HepG2 (cell line): Measurements from ENCODE around the gene IL17RC. TPM values are rescaled to one million over a fixed set of nuclear protein-coding genes. Genes with fewer than 3 reads are reported as not detected.

Experiments
- AKAP8 ChIP-seq: sonication (generic); formaldehyde crosslinking; IDR thresholded peaks from 2 replicates; pipeline ENCODE4 v1.5.1; 2020; ENCODE audit warnings: mild to moderate bottlenecking, missing genetic modification reagents
- EEA1 ChIP-seq: sonication (generic); formaldehyde crosslinking; IDR thresholded peaks from 2 replicates; pipeline ENCODE4 v1.5.1; 2020; ENCODE audit warnings: mild to moderate bottlenecking, missing genetic modification reagents, borderline replicate concordance
- HNF4G ChIP-seq, 2 experiments: sonication (generic) in 1 of 2; formaldehyde crosslinking in 1 of 2; IDR thresholded peaks; 2 replicates each; pipeline versions ENCODE4 v1.4.0 to v1.6.1; 2011 to 2020; ENCODE audit warnings: borderline replicate concordance in 2 of 2, low read depth in 2 of 2, mild to moderate bottlenecking in 2 of 2, low read length in 1 of 2, missing genetic modification reagents in 1 of 2, moderate library complexity in 1 of 2
- KLF11 ChIP-seq: IDR thresholded peaks from 2 replicates; pipeline ENCODE4 v1.6.1; 2016; ENCODE audit warnings: missing compliant biosample characterization
- MTA3 ChIP-seq: sonication (generic); formaldehyde crosslinking; IDR thresholded peaks from 2 replicates; pipeline ENCODE4 v1.4.0; 2020; ENCODE audit warnings: missing genetic modification reagents
- RXRA ChIP-seq: sonication (generic); formaldehyde crosslinking; IDR thresholded peaks from 2 replicates; pipeline ENCODE4 v1.5.1; 2020; ENCODE audit warnings: missing genetic modification reagents
- SAFB2 ChIP-seq: sonication (generic); formaldehyde crosslinking; IDR thresholded peaks from 2 replicates; pipeline ENCODE4 v1.5.1; 2020; ENCODE audit warnings: missing genetic modification reagents, low read depth, mild to moderate bottlenecking, borderline replicate concordance
- TCF12 ChIP-seq, 2 experiments: fragments of 450-650 bp in 1 of 2; sonication (generic) in 1 of 2; formaldehyde crosslinking in 1 of 2; IDR thresholded peaks; 2 replicates each; pipeline versions ENCODE4 v1.6.1 to v1.8.0; 2017 to 2022; ENCODE audit warnings: antibody characterized with exemption in 1 of 2, mild to moderate bottlenecking in 1 of 2, missing genetic modification reagents in 1 of 2, moderate library complexity in 1 of 2
- TCF7L2 ChIP-seq: IDR thresholded peaks from 2 replicates; pipeline ENCODE4 v1.6.1; 2011; ENCODE audit warnings: mild to moderate bottlenecking, low read depth, low read length, moderate library complexity
- TSC22D2 ChIP-seq: sonication (generic); formaldehyde crosslinking; IDR thresholded peaks from 2 replicates; pipeline ENCODE4 v1.5.1; 2020; ENCODE audit warnings: missing genetic modification reagents, mild to moderate bottlenecking, borderline replicate concordance
- ZBTB3 ChIP-seq: sonication (generic); formaldehyde crosslinking; IDR thresholded peaks from 2 replicates; pipeline ENCODE4 v1.4.0; 2020; ENCODE audit warnings: low read depth, mild to moderate bottlenecking, moderate library complexity, missing genetic modification reagents, borderline replicate concordance
- ZNF101 ChIP-seq: sonication (generic); formaldehyde crosslinking; IDR thresholded peaks from 2 replicates; pipeline ENCODE4 v1.4.0; 2020; ENCODE audit warnings: mild to moderate bottlenecking, low read depth, missing genetic modification reagents, borderline replicate concordance
- ZNF572 ChIP-seq: sonication (generic); formaldehyde crosslinking; IDR thresholded peaks from 2 replicates; pipeline ENCODE4 v1.5.1; 2020; ENCODE audit warnings: mild to moderate bottlenecking, missing genetic modification reagents
- ZNF816 ChIP-seq: sonication (generic); formaldehyde crosslinking; IDR thresholded peaks from 2 replicates; pipeline ENCODE4 v1.8.0; 2022; ENCODE audit warnings: missing genetic modification reagents, mild to moderate bottlenecking, borderline replicate concordance
- ZNF850 ChIP-seq: sonication (generic); formaldehyde crosslinking; conservative IDR thresholded peaks from 2 replicates; pipeline ENCODE4 v1.9.0; 2021; ENCODE audit warnings: mild to moderate bottlenecking, missing genetic modification reagents
- polyA plus RNA-seq, 8 experiments: library from polyadenylated mRNA; depleted of rRNA in 3 of 8; stranded (reverse) in 7 of 8; unstranded in 1 of 8; fragments of >200 nt; fragmentation: Illumina TruSeq in 4 of 8; extraction: Trizol in 4 of 8; gene quantifications; 2 replicates each; pipeline versions ENCODE4 v1.2.1 to v1.2.3, GENCODE V29; 2011 to 2016; ENCODE audit warnings: low read depth in 4 of 8, missing spikeins in 1 of 8, mixed read lengths in 1 of 8; ENCODE audit not compliant: insufficient read depth in 1 of 8
- total RNA-seq, 5 experiments: library from RNA; depleted of rRNA; stranded (reverse); fragments of >200 nt; fragmentation: Illumina TruSeq; extraction: Trizol; gene quantifications; 2 replicates each; pipeline ENCODE4 v1.2.3, GENCODE V29; 2016; ENCODE audit warnings: low read depth in 1 of 5
- TF ChIP-seq, protein P1 (sequence below): sonication (generic); formaldehyde crosslinking; IDR thresholded peaks from 2 replicates; pipeline ENCODE4 v1.8.1; 2023; ENCODE audit warnings: mild to moderate bottlenecking, missing genetic modification reagents
- TF ChIP-seq, protein P2 (sequence below), 2 experiments: fragments of 450-650 bp in 1 of 2; sonication (generic) in 1 of 2; formaldehyde crosslinking; IDR thresholded peaks; 2 replicates each; pipeline versions ENCODE4 v1.5.0 to v1.8.0; 2020 to 2022; ENCODE audit warnings: mild to moderate bottlenecking in 1 of 2, missing genetic modification reagents in 1 of 2
- TF ChIP-seq, protein P3 (sequence below): sonication (generic); formaldehyde crosslinking; IDR thresholded peaks from 2 replicates; pipeline ENCODE4 v1.8.1; 2023; ENCODE audit warnings: mild to moderate bottlenecking, moderate library complexity, missing genetic modification reagents
- TF ChIP-seq, protein P4 (sequence below): sonication (generic); formaldehyde crosslinking; IDR thresholded peaks from 2 replicates; pipeline ENCODE4 v1.5.1; 2020; ENCODE audit warnings: missing genetic modification reagents, mild to moderate bottlenecking, borderline replicate concordance
- TF ChIP-seq, protein P5 (sequence below): sonication (generic); formaldehyde crosslinking; IDR thresholded peaks from 2 replicates; pipeline ENCODE4 v1.5.1; 2020; ENCODE audit warnings: missing genetic modification reagents, mild to moderate bottlenecking, borderline replicate concordance

IL17RC gene
- total and polyA plus RNA-seq, 2 of the 13 experiments (the other 11 are each of a cell fraction or from before 2014, with no cell fraction given) = 20.7 to 24.0 TPM

DNA sequence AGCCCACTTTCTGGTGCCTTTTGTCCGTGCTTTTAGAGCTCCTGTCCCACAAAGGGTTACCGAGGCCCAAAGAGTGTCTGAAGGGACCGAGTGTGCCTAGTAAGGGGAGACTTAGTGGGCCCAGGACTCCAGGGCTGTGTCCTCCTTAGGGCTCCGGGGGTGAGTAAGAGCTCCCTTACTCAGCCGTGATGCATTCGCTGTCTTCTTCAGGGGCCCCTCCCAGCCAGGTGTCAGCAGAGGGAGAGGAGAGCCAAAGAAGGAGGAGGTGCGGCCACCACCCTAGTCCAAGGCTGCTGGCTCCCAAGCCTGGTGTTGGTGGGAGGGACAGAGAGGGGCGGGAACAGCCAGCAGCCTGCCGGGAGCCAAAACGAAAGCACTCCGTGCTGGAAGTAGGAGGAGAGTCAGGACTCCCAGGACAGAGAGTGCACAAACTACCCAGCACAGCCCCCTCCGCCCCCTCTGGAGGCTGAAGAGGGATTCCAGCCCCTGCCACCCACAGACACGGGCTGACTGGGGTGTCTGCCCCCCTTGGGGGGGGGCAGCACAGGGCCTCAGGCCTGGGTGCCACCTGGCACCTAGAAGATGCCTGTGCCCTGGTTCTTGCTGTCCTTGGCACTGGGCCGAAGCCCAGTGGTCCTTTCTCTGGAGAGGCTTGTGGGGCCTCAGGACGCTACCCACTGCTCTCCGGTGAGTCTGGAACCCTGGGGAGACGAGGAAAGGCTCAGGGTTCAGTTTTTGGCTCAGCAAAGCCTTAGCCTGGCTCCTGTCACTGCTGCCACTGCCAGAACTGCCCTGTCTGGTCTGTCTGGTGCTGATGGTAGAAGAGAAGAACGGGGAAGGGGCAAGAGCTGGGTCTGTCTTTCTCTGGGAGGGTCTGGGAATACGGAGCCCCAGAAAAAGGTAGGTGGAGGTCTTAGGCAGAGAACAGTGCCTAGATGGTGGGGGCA lies at the start of gene IL17RC (continued):
- TF ChIP-seq, protein P1, sequence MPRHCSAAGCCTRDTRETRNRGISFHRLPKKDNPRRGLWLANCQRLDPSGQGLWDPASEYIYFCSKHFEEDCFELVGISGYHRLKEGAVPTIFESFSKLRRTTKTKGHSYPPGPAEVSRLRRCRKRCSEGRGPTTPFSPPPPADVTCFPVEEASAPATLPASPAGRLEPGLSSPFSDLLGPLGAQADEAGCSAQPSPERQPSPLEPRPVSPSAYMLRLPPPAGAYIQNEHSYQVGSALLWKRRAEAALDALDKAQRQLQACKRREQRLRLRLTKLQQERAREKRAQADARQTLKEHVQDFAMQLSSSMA (CRISPR knock-in tag) = no peak
- no peak for TF ChIP-seq ZNF850 (CRISPR knock-in tag)
- TF ChIP-seq, protein P2, sequence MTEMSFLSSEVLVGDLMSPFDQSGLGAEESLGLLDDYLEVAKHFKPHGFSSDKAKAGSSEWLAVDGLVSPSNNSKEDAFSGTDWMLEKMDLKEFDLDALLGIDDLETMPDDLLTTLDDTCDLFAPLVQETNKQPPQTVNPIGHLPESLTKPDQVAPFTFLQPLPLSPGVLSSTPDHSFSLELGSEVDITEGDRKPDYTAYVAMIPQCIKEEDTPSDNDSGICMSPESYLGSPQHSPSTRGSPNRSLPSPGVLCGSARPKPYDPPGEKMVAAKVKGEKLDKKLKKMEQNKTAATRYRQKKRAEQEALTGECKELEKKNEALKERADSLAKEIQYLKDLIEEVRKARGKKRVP (CRISPR knock-in tag; IDR thresholded peaks at IDR 0.05) = no peak
- no peak for TF ChIP-seq HNF4G (IDR thresholded peaks at IDR 0.05; ENCODE audit: borderline replicate concordance, low read depth, low read length)
- TF ChIP-seq HNF4G (CRISPR knock-in tag; IDR thresholded peaks at IDR 0.05; ENCODE audit: borderline replicate concordance, low read depth) = no peak
- no peak for TF ChIP-seq ZNF101 (CRISPR knock-in tag)
- no peak for TF ChIP-seq ZNF816 (CRISPR knock-in tag)
- no peak for TF ChIP-seq ZBTB3 (CRISPR knock-in tag)
- TF ChIP-seq ZNF572 (CRISPR knock-in tag) = no peak
- TF ChIP-seq, protein P3, sequence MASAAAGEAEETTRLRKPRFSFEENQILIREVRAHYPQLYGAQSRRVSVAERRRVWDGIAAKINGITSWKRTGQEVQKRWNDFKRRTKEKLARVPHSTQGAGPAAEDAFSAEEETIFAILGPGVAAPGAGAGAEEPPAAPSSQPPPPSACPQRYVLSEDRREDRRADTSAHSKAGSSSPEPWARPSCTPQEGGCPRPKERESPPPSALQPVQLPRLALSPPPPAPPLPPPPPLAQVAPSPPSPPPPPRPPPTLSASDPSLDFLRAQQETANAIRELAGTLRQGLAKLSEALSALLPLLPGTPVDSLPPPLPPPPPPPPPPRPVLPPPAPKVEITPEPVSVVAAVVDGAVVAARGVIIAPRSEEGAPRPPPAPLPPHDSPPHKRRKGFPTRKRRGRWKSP (CRISPR knock-in tag) = no peak
- TF ChIP-seq SAFB2 = no peak
- TF ChIP-seq KLF11 = no peak
- 0 out of 2 replicates have a peak, but pooled peaks have one; percentile 10 for TF ChIP-seq RXRA (CRISPR knock-in tag)
- no peak for TF ChIP-seq TCF12 (IDR thresholded peaks at IDR 0.05)
- TF ChIP-seq TCF12 (CRISPR knock-in tag; IDR thresholded peaks at IDR 0.05) = no peak
- TF ChIP-seq, protein P4, sequence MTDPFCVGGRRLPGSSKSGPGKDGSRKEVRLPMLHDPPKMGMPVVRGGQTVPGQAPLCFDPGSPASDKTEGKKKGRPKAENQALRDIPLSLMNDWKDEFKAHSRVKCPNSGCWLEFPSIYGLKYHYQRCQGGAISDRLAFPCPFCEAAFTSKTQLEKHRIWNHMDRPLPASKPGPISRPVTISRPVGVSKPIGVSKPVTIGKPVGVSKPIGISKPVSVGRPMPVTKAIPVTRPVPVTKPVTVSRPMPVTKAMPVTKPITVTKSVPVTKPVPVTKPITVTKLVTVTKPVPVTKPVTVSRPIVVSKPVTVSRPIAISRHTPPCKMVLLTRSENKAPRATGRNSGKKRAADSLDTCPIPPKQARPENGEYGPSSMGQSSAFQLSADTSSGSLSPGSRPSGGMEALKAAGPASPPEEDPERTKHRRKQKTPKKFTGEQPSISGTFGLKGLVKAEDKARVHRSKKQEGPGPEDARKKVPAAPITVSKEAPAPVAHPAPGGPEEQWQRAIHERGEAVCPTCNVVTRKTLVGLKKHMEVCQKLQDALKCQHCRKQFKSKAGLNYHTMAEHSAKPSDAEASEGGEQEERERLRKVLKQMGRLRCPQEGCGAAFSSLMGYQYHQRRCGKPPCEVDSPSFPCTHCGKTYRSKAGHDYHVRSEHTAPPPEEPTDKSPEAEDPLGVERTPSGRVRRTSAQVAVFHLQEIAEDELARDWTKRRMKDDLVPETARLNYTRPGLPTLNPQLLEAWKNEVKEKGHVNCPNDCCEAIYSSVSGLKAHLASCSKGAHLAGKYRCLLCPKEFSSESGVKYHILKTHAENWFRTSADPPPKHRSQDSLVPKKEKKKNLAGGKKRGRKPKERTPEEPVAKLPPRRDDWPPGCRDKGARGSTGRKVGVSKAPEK = no peak
- no peak for TF ChIP-seq EEA1
- no peak for TF ChIP-seq MTA3 (CRISPR knock-in tag)
- no peak for TF ChIP-seq TSC22D2 (CRISPR knock-in tag)
- TF ChIP-seq, protein P5, sequence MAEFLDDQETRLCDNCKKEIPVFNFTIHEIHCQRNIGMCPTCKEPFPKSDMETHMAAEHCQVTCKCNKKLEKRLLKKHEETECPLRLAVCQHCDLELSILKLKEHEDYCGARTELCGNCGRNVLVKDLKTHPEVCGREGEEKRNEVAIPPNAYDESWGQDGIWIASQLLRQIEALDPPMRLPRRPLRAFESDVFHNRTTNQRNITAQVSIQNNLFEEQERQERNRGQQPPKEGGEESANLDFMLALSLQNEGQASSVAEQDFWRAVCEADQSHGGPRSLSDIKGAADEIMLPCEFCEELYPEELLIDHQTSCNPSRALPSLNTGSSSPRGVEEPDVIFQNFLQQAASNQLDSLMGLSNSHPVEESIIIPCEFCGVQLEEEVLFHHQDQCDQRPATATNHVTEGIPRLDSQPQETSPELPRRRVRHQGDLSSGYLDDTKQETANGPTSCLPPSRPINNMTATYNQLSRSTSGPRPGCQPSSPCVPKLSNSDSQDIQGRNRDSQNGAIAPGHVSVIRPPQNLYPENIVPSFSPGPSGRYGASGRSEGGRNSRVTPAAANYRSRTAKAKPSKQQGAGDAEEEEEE (CRISPR knock-in tag) = no peak
- no peak for TF ChIP-seq TCF7L2
- no peak for TF ChIP-seq AKAP8
